Measurements from ENCODE around the gene TMEM134. TPM values are rescaled to one million over a fixed set of nuclear protein-coding genes. Genes with fewer than 3 reads are reported as not detected.

The TMEM134 gene
- total and polyA plus RNA-seq, 10 of the 15 experiments (the other 5 are each of a cell fraction or from before 2014, with no cell fraction given), result 1.6 to 93.8 (median 27.8) TPM

DNA sequence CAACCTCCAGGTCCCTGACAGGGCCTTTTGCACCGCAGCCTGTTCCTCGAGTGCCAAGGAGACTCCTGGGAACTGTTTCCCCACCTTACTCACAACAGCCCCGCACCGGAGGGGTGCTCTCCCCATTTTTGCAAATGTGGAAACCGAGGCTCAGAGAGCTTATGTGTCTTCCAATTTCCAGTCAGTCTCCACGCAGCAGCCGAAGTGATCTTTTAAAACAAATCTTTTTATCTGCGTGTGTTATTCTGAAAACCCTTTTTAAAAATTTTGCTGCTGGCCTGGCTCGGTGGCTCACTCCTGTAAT, 409 bp upstream of the TMEM134 start:
- Histone ChIP-seq H3K9me3 (replicated peaks; ENCODE audit: control insufficient read depth, insufficient read depth, low read length) (no peaks in the 10 kb centered on the region), H3K27ac (ENCODE audit: control insufficient read depth, insufficient read depth) (peak overlapping the region; percentile 45), H3K9ac (ENCODE audit: control insufficient read depth, insufficient read depth, low read length) (peak overlapping the region; percentile 57), H3K36me3 (ENCODE audit: control insufficient read depth in 2 of 2, insufficient read depth in 2 of 2, low read length in 1 of 2) (no peaks in the 10 kb centered on the region), H3K79me2 (ENCODE audit: control insufficient read depth, insufficient read depth, low read length) (peaks cover 14% of the 10 kb centered on the region), H3K27me3 (replicated peaks in 1 of 2; ENCODE audit: control insufficient read depth in 2 of 2, insufficient read depth in 2 of 2, low read length in 1 of 2) (no peaks in the 10 kb centered on the region), H3K4me3 (peak overlapping the region; percentile 70), H3K4me2 (ENCODE audit: control insufficient read depth, insufficient read depth) (peak overlapping the region; percentile 51), H3K4me1 (ENCODE audit: control insufficient read depth, insufficient read depth, low read length) (peaks cover 30% of the 10 kb centered on the region), H2AFZ (ENCODE audit: control insufficient read depth, low read depth, low read length) (peak overlapping the region; percentile 90), H4K20me1 (ENCODE audit: control insufficient read depth, insufficient read depth) (no peaks in the 10 kb centered on the region)
- intact Hi-C loops (cut with micrococcal nuclease; ENCODE audit: unreplicated experiment) (loop anchor here (2.0 kb wide), 2 partner anchors 33 to 69 kb away; partner anchors contain the start of genes PPP1CA and PTPRCAP), in situ Hi-C loops (cut with MboI) (no loop called here)
- 7% methylated on average over 9 of the region's 9 CpGs for WGBS (ENCODE audit: insufficient coverage, insufficient replicate concordance, low lambda C conversion rate, missing lambda C conversion rate)
- ChIA-PET RAD21 (ENCODE audit: unreplicated experiment) (interaction anchor here (0.6 to 5.5 kb wide), 9 partner anchors 10 to 124 kb away, joined by 3 to 72 read pairs (median 6); partner anchors contain the start of genes AIP, PPP1CA, PTPRCAP and TBC1D10C), POLR2A (interaction anchor here (1.0 to 8.1 kb wide), 9 partner anchors 10 to 115 kb away, joined by 3 to 78 read pairs (median 20); partner anchors contain the start of genes AIP, PITPNM1, PPP1CA and PTPRCAP), SMC1A (ENCODE audit: uncharacterized antibody, unreplicated experiment) (interaction anchor here (0.5 to 5.2 kb wide), 9 partner anchors 9 to 124 kb away, joined by 3 to 46 read pairs (median 10); partner anchors contain the start of genes AIP, PPP1CA, RAD9A and TBC1D10C), CTCF (interaction anchor here (0.9 to 5.1 kb wide), 10 partner anchors 13 to 120 kb away, joined by 3 to 36 read pairs (median 4); partner anchors contain the start of genes AIP and PPP1CA)
- no peak for DNase-seq (ENCODE audit: low read depth, low spot score)
- ATAC-seq, result no peak
- TF ChIP-seq, protein P1, sequence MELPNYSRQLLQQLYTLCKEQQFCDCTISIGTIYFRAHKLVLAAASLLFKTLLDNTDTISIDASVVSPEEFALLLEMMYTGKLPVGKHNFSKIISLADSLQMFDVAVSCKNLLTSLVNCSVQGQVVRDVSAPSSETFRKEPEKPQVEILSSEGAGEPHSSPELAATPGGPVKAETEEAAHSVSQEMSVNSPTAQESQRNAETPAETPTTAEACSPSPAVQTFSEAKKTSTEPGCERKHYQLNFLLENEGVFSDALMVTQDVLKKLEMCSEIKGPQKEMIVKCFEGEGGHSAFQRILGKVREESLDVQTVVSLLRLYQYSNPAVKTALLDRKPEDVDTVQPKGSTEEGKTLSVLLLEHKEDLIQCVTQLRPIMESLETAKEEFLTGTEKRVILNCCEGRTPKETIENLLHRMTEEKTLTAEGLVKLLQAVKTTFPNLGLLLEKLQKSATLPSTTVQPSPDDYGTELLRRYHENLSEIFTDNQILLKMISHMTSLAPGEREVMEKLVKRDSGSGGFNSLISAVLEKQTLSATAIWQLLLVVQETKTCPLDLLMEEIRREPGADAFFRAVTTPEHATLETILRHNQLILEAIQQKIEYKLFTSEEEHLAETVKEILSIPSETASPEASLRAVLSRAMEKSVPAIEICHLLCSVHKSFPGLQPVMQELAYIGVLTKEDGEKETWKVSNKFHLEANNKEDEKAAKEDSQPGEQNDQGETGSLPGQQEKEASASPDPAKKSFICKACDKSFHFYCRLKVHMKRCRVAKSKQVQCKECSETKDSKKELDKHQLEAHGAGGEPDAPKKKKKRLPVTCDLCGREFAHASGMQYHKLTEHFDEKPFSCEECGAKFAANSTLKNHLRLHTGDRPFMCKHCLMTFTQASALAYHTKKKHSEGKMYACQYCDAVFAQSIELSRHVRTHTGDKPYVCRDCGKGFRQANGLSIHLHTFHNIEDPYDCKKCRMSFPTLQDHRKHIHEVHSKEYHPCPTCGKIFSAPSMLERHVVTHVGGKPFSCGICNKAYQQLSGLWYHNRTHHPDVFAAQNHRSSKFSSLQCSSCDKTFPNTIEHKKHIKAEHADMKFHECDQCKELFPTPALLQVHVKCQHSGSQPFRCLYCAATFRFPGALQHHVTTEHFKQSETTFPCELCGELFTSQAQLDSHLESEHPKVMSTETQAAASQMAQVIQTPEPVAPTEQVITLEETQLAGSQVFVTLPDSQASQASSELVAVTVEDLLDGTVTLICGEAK (IDR thresholded peaks at IDR 0.05; ENCODE audit: borderline replicate concordance), result peak; percentile 16; the same call in 1 of the 2 replicates
- TF ChIP-seq ZNF207 (IDR thresholded peaks at IDR 0.05; ENCODE audit: borderline replicate concordance), result peak; percentile 48; the same call in 1 of the 2 replicates
- TF ChIP-seq EZH2 (IDR thresholded peaks at IDR 0.05; ENCODE audit: borderline replicate concordance, control insufficient read depth, low read depth, low read length), result no peak
- 0 out of 2 replicates have a peak, but pooled peaks have one; percentile 5 for TF ChIP-seq RB1 (IDR thresholded peaks at IDR 0.05; ENCODE audit: borderline replicate concordance)
- TF ChIP-seq, protein P2, sequence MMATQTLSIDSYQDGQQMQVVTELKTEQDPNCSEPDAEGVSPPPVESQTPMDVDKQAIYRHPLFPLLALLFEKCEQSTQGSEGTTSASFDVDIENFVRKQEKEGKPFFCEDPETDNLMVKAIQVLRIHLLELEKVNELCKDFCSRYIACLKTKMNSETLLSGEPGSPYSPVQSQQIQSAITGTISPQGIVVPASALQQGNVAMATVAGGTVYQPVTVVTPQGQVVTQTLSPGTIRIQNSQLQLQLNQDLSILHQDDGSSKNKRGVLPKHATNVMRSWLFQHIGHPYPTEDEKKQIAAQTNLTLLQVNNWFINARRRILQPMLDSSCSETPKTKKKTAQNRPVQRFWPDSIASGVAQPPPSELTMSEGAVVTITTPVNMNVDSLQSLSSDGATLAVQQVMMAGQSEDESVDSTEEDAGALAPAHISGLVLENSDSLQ (IDR thresholded peaks at IDR 0.05), result 0 out of 2 replicates have a peak, but pooled peaks have one; percentile 2
- no peak for FAIRE-seq
- no TSS peak for BruUV-seq (replicated peaks)

Measured in GM12878 (cell line).